Naive B cell (primary cell): ENCODE results near the gene BTBD9. TPM values are rescaled to one million over a fixed set of nuclear protein-coding genes. Genes with fewer than 3 reads are reported as not detected.

Source experiments
- ATAC-seq, 2 donors: fragments of 150-1000 bp; cut with Tn5 transposase; 2 replicates each; pipeline ENCODE4 v1.10.0; 2021; ENCODE audit warnings: low read depth in 2 of 2, mild to moderate bottlenecking in 2 of 2, moderate library complexity in 2 of 2
- DNase-seq: peaks from one replicate; pipeline ENCODE4 v3.0.0; 2022
- H3K27ac Mint-ChIP-seq, 6 donors: one replicate each; pipeline ENCODE4 v1.8.0; 2020 to 2022; ENCODE audit warnings: mild to moderate bottlenecking in 6 of 6, mixed read lengths in 6 of 6, moderate library complexity in 5 of 6, inconsistent platforms in 2 of 6
- H3K27me3 Mint-ChIP-seq, 3 donors: one replicate each; pipeline ENCODE4 v1.8.0; 2021 to 2022; ENCODE audit warnings: mixed read lengths in 3 of 3, mild to moderate bottlenecking in 1 of 3
- H3K36me3 Mint-ChIP-seq, 2 donors: one replicate each; pipeline ENCODE4 v1.8.0; 2020 to 2022; ENCODE audit warnings: mixed read lengths in 2 of 2, inconsistent platforms in 1 of 2, mild to moderate bottlenecking in 1 of 2
- H3K4me1 Mint-ChIP-seq, 3 donors: one replicate each; pipeline ENCODE4 v1.8.0; 2020 to 2022; ENCODE audit warnings: mixed read lengths in 3 of 3, inconsistent platforms in 1 of 3, mild to moderate bottlenecking in 1 of 3, moderate library complexity in 1 of 3
- H3K4me3 Mint-ChIP-seq, 8 donors: one replicate each; pipeline ENCODE4 v1.8.0; 2020 to 2022; ENCODE audit warnings: mild to moderate bottlenecking in 8 of 8, mixed read lengths in 8 of 8, moderate library complexity in 8 of 8, inconsistent platforms in 2 of 8
- H3K9me3 Mint-ChIP-seq, 7 donors: one replicate each; pipeline ENCODE4 v1.8.0; 2020 to 2022; ENCODE audit warnings: mixed read lengths in 7 of 7, mild to moderate bottlenecking in 5 of 7, inconsistent platforms in 2 of 7, moderate library complexity in 1 of 7
- polyA plus RNA-seq, 6 donors: library from polyadenylated mRNA; unstranded; fragments of 300-500 nt; fragmentation: Illumina TruSeq; gene quantifications; one replicate each; pipeline ENCODE4 v1.2.3, GENCODE V29; 2021; ENCODE audit warnings: low read depth in 6 of 6

The BTBD9 gene
- polyA plus RNA-seq, 6 donors from 2014 or later: 3.5 to 29.1 (median 20.2) TPM

GRCh38 chr6:38166411-38167240 lies 473.1 kb downstream of the BTBD9 start:
- ATAC-seq: no peak
- DNase-seq: no peak
- no peaks in the 10 kb centered on the region for H3K9me3 Mint-ChIP-seq
- peaks cover 0 to 5% (median 3%) of the 10 kb centered on the region in 3 donors for H3K4me1 Mint-ChIP-seq
- peak overlapping the region in 1 of 6 donors; percentile 56 for H3K27ac Mint-ChIP-seq
- peak overlapping the region in 1 of 8 donors; percentile 29 for H3K4me3 Mint-ChIP-seq
- no peaks in the 10 kb centered on the region for H3K27me3 Mint-ChIP-seq
- no peaks in the 10 kb centered on the region for H3K36me3 Mint-ChIP-seq

- Mint-ChIP-seq H3K4me1 (peaks cover 0 to 5% (median 3%) of the 10 kb centered on the region in 3 donors), H3K27me3 (no peaks in the 10 kb centered on the region), H3K27ac (peak overlapping the region in 1 of 6 donors; percentile 41), H3K9me3 (peaks cover 0 to 2% (median 0%) of the 10 kb centered on the region in 7 donors), H3K4me3 (no peak overlapping the region), H3K36me3 (peaks cover 7 to 8% of the 10 kb centered on the region in 2 donors)
- no peak for ATAC-seq
- DNase-seq: no peak
These were observed 475.0 kb downstream of the BTBD9 start for GRCh38 chr6:38164671-38165108.

- peaks cover 12 to 14% of the 10 kb centered on the region in 2 donors for H3K36me3 Mint-ChIP-seq
- H3K27me3 Mint-ChIP-seq: no peaks in the 10 kb centered on the region
- peaks cover 0 to 2% (median 0%) of the 10 kb centered on the region in 7 donors for H3K9me3 Mint-ChIP-seq
- H3K27ac Mint-ChIP-seq: peak overlapping the region in 1 of 6 donors; percentile 88
- peaks cover 0 to 5% (median 3%) of the 10 kb centered on the region in 3 donors for H3K4me1 Mint-ChIP-seq
- H3K4me3 Mint-ChIP-seq: no peak overlapping the region
- no peak for ATAC-seq
- no peak for DNase-seq
These were observed 475.6 kb downstream of the BTBD9 start for GRCh38 chr6:38164131-38164481.

GRCh38 chr6:38163186-38164130 lies 476.3 kb downstream of the BTBD9 start:
- Mint-ChIP-seq H3K4me1 (peaks cover 0 to 10% (median 3%) of the 10 kb centered on the region in 3 donors), H3K4me3 (no peak overlapping the region), H3K36me3 (peaks cover 18 to 21% of the 10 kb centered on the region in 2 donors), H3K27me3 (no peaks in the 10 kb centered on the region), H3K27ac (peak overlapping the region in 2 of 6 donors; percentile 37 to 76), H3K9me3 (peaks cover 0 to 8% (median 0%) of the 10 kb centered on the region in 7 donors)
- ATAC-seq: no peak
- DNase-seq: no peak

GRCh38 chr6:38162493-38163185 lies 477.1 kb downstream of the BTBD9 start:
- H3K27ac Mint-ChIP-seq: peak overlapping the region in 2 of 6 donors; percentile 62 to 80
- H3K27me3 Mint-ChIP-seq: no peaks in the 10 kb centered on the region
- H3K4me3 Mint-ChIP-seq: no peak overlapping the region
- ATAC-seq (no peak), DNase-seq (no peak)
- peaks cover 0 to 16% (median 5%) of the 10 kb centered on the region in 3 donors for H3K4me1 Mint-ChIP-seq
- peaks cover 0 to 8% (median 0%) of the 10 kb centered on the region in 7 donors for H3K9me3 Mint-ChIP-seq
- H3K36me3 Mint-ChIP-seq: peaks cover 18 to 21% of the 10 kb centered on the region in 2 donors

GRCh38 chr6:38161754-38162492 lies 477.8 kb downstream of the BTBD9 start:
- Mint-ChIP-seq H3K27ac (peak overlapping the region in 2 of 6 donors; percentile 13 to 19), H3K4me1 (peaks cover 0 to 15% (median 5%) of the 10 kb centered on the region in 3 donors), H3K4me3 (peak overlapping the region in 1 of 8 donors; percentile 50), H3K27me3 (no peaks in the 10 kb centered on the region), H3K9me3 (peaks cover 0 to 8% (median 0%) of the 10 kb centered on the region in 7 donors), H3K36me3 (peaks cover 18 to 21% of the 10 kb centered on the region in 2 donors)
- ATAC-seq: no peak
- no peak for DNase-seq

GRCh38 chr6:38161331-38161730 lies 478.4 kb downstream of the BTBD9 start:
- peak overlapping the region in 1 of 6 donors; percentile 13 for H3K27ac Mint-ChIP-seq
- H3K27me3 Mint-ChIP-seq: no peaks in the 10 kb centered on the region
- peaks cover 0 to 12% (median 5%) of the 10 kb centered on the region in 3 donors for H3K4me1 Mint-ChIP-seq
- DNase-seq (no peak), ATAC-seq (no peak)
- H3K36me3 Mint-ChIP-seq: peaks cover 18 to 21% of the 10 kb centered on the region in 2 donors
- peaks cover 0 to 8% (median 0%) of the 10 kb centered on the region in 7 donors for H3K9me3 Mint-ChIP-seq
- peak overlapping the region in 1 of 8 donors; percentile 47 for H3K4me3 Mint-ChIP-seq

- peaks cover 18 to 21% of the 10 kb centered on the region in 2 donors for H3K36me3 Mint-ChIP-seq
- peak overlapping the region in 1 of 8 donors; percentile 41 for H3K4me3 Mint-ChIP-seq
- no peaks in the 10 kb centered on the region for H3K27me3 Mint-ChIP-seq
- peaks cover 0 to 12% (median 5%) of the 10 kb centered on the region in 3 donors for H3K4me1 Mint-ChIP-seq
- ATAC-seq (no peak), DNase-seq (no peak)
- H3K9me3 Mint-ChIP-seq: peaks cover 0 to 8% (median 0%) of the 10 kb centered on the region in 7 donors
- H3K27ac Mint-ChIP-seq: peak overlapping the region in 1 of 6 donors; percentile 13
These were observed 478.9 kb downstream of the BTBD9 start for GRCh38 chr6:38160831-38161230.

- DNase-seq (no peak), ATAC-seq (no peak)
- H3K4me1 Mint-ChIP-seq: peaks cover 8 to 17% (median 8%) of the 10 kb centered on the region in 3 donors
- H3K36me3 Mint-ChIP-seq: peaks cover 18 to 21% of the 10 kb centered on the region in 2 donors
- H3K27me3 Mint-ChIP-seq: no peaks in the 10 kb centered on the region
- H3K9me3 Mint-ChIP-seq: peaks cover 0 to 8% (median 0%) of the 10 kb centered on the region in 7 donors
- peak overlapping the region in 3 of 6 donors; percentile 24 to 57 (median 36) for H3K27ac Mint-ChIP-seq
- no peak overlapping the region for H3K4me3 Mint-ChIP-seq
These were observed 480.1 kb downstream of the BTBD9 start for GRCh38 chr6:38159596-38159995.

- Mint-ChIP-seq H3K9me3 (peaks cover 0 to 8% (median 0%) of the 10 kb centered on the region in 7 donors), H3K4me3 (no peak overlapping the region), H3K36me3 (peaks cover 18 to 21% of the 10 kb centered on the region in 2 donors), H3K4me1 (peaks cover 8 to 17% (median 8%) of the 10 kb centered on the region in 3 donors), H3K27me3 (no peaks in the 10 kb centered on the region), H3K27ac (peak overlapping the region in 5 of 6 donors; percentile 3 to 56 (median 30))
- DNase-seq (no peak), ATAC-seq (no peak)
These were observed 480.9 kb downstream of the BTBD9 start for GRCh38 chr6:38158762-38159350.

- Mint-ChIP-seq H3K36me3 (peaks cover 18 to 21% of the 10 kb centered on the region in 2 donors), H3K9me3 (peaks cover 0 to 8% (median 0%) of the 10 kb centered on the region in 7 donors), H3K4me1 (peaks cover 8 to 17% (median 13%) of the 10 kb centered on the region in 3 donors), H3K4me3 (peak overlapping the region in 1 of 8 donors; percentile 0), H3K27me3 (no peaks in the 10 kb centered on the region), H3K27ac (peak overlapping the region in 3 of 6 donors; percentile 36 to 81 (median 37))
- no peak for DNase-seq
- no peak for ATAC-seq
These were observed 481.8 kb downstream of the BTBD9 start for GRCh38 chr6:38157905-38158304.
